Colonic mucosa (tissue), 4 donors: ENCODE results near the gene CST9. TPM values are rescaled to one million over a fixed set of nuclear protein-coding genes. Genes with fewer than 3 reads are reported as not detected.
A peak's percentile ranks its signal among the peaks of the same experiment; 100 is the strongest.
"Not testable (repeated sequence)": the region's sequence is repeated elsewhere in the genome, so short reads cannot be mapped to it uniquely, and the experiment has no call there.

Experiments
- DNase-seq: peaks from one replicate; pipeline ENCODE4 v3.0.0-alpha.2; 2020
- H3K27ac ChIP-seq: fragments of 200-600 bp; one replicate; pipeline ENCODE4 v1.8.0; 2021
- H3K27me3 ChIP-seq: fragments of 200-600 bp; one replicate; pipeline ENCODE4 v1.8.0; 2021
- H3K36me3 ChIP-seq: fragments of 200-600 bp; one replicate; pipeline ENCODE4 v1.8.0; 2021
- H3K4me1 ChIP-seq: fragments of 200-600 bp; one replicate; pipeline ENCODE4 v1.8.0; 2021; ENCODE audit warnings: mild to moderate bottlenecking
- H3K4me3 ChIP-seq: fragments of 200-600 bp; one replicate; pipeline ENCODE4 v1.8.0; 2021
- H3K9ac ChIP-seq, 2 donors: one replicate each; pipeline ENCODE4 v1.7.0; 2013; ENCODE audit warnings: control low read depth in 2 of 2, low read depth in 2 of 2, low read length in 2 of 2
- H3K9me3 ChIP-seq: fragments of 200-600 bp; one replicate; pipeline ENCODE4 v1.8.0; 2021
- CTCF ChIP-seq: fragments of 200-600 bp; IDR thresholded peaks from one replicate; pipeline ENCODE4 v1.8.0; 2022; ENCODE audit warnings: antibody characterized with exemption, mild to moderate bottlenecking
- intact Hi-C: fragments of 100-400 bp; cut with DNase I; formaldehyde crosslinking; loops from one replicate; pipeline ENCODE4 v1.14.1; 2022
- total RNA-seq, 2 donors: library from RNA; stranded (reverse); fragmentation: NEBNext Ultra II Directional in 1 of 2; extraction: Animal tissue kit (Norgen Biotek cat#: 25700) in 1 of 2; gene quantifications; one replicate each; pipeline ENCODE4 v1.2.1, GENCODE V29; 2021
- donor health status: healthy.
- donor health status: DM: no; HTN: no; CAD: no.
- donor health status: DM: no; HTN: no; CAD: no.

CST9 gene
- total RNA-seq, 2 donors from 2014 or later, result not detected

GRCh38 chr20:23637282-23638221 lies 31.8 kb upstream of the CST9 start, which contains the start of gene CST3:
Gene CST3, minus strand, starts transcription at chr20:23637955. Its CDS starts 93 bp downstream, at chr20:23637862.
- no peaks in the 10 kb centered on the region for H3K9me3 ChIP-seq
- peak within 1 kb of the TSS; percentile 95 for H3K4me3 ChIP-seq
- no peak for TF ChIP-seq CTCF
- peak within 1 kb of the TSS; percentile 96 for H3K27ac ChIP-seq
- no peaks in the 10 kb centered on the region for H3K36me3 ChIP-seq
- peak within 1 kb of the TSS; percentile 85 to 92 for H3K9ac ChIP-seq
- intact Hi-C loops, result no loop called here
- no peaks in the 10 kb centered on the region for H3K27me3 ChIP-seq
- DNase-seq, result peak; percentile 94
- peaks cover 5% of the 10 kb centered on the region for H3K4me1 ChIP-seq

GRCh38 chr20:23636908-23637281 lies 31.2 kb upstream of the CST9 start:
- Histone ChIP-seq H3K4me1 (peaks cover 5% of the 10 kb centered on the region), H3K9me3 (no peaks in the 10 kb centered on the region), H3K4me3 (peak overlapping the region; percentile 95), H3K9ac (peak overlapping the region; percentile 85 to 92), H3K36me3 (no peaks in the 10 kb centered on the region), H3K27ac (peak overlapping the region; percentile 96), H3K27me3 (no peaks in the 10 kb centered on the region)
- no peak for DNase-seq
- intact Hi-C loops, result no loop called here
- no peak for TF ChIP-seq CTCF

DNA sequence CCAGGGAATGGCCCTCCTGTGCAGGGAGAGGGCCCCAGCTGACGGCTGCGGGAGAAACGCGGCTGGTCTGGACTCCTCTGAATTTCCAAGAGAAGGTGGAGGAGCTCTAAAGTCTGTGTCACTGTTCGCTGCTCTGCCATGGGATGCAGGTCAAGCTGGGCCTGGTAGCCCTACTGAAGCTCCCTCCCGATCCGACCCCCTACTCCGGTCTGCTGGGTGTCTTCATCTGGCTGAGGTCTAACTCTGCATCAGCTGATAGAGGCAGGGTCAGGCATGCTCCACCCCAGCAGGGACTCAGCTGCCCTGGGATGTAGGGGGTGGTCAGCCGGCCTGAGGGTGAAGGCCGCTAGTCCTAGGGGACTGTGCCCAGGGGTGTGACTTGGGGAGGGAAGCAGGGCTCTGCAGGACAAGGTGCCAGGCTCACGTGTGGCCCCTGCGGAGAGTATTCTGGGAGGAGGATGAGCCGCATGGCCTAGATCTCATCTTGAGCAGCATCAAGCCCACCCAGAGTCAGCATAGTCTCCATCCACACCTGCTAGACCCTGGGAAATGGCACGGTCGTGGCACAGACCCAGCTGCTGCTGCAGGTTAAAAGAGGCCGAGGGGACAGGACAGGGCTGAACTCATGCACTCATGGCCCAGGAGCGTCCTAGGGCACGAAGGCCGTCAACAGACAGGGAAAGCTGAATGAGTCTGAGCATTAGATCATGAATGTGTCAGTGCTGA lies 30.6 kb upstream of the CST9 start:
- H3K27ac ChIP-seq, result peak overlapping the region; percentile 96
- H3K9me3 ChIP-seq, result no peaks in the 10 kb centered on the region
- peak overlapping the region; percentile 85 to 92 for H3K9ac ChIP-seq
- H3K4me3 ChIP-seq, result peak overlapping the region; percentile 95
- intact Hi-C loops, result no loop called here
- H3K4me1 ChIP-seq, result peaks cover 5% of the 10 kb centered on the region
- H3K36me3 ChIP-seq, result no peaks in the 10 kb centered on the region
- DNase-seq, result no peak
- TF ChIP-seq CTCF, result no peak
- no peaks in the 10 kb centered on the region for H3K27me3 ChIP-seq

DNA sequence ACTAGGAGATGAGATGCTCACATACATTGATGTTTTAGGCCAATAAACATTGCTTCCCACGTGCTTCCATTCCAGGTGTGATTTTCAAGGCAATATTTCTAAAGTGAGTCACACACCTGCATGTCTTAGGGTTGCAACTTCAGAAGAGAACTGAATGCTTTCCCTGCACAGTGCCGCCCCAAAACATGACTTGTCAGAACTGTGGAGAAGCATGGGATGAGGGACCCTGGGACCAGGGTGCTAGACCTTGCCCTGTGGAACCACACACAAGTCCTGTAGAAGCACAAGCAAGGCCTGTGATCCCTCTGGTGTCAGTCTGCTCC lies 30.0 kb upstream of the CST9 start:
- H3K9ac ChIP-seq, H3K36me3 ChIP-seq, H3K9me3 ChIP-seq, H3K27me3 ChIP-seq, DNase-seq, H3K27ac ChIP-seq, H3K4me1 ChIP-seq, intact Hi-C loops, H3K4me3 ChIP-seq: not testable (repeated sequence)

DNA sequence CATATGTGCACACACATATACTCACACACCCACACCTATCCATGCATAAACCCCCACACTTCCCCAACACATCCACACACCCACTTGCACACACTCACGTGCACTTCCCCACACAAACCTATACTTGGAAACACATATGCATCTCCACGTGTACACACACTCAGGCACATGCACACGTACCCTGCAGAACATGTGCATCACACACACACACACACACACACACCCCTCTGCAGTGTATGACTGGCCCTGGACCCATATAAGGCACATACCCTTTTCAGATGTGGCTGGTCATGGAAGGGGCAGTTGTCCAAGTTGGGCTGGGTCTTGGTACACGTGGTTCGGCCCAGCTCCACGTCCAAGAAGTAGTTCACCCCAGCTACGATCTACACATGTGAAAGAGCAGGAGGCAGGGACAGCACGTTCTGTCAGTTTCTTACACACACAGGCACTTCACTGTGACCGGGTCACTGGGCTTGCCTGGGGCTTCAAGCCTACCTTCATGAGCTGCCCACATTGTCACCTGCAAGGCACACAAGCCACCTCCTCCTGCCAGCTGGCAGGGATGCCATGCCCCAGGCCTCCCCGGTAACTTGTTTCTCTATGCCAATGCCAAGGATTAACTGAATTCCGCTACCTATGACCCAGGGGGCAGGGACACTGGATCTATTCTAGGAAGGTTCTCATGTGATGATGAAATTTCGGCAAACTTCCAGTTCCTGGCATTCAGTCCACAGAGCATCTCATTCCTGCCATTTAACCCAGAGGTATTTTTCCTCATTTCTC lies 29.5 kb upstream of the CST9 start:
- no peak for TF ChIP-seq CTCF
- Histone ChIP-seq H3K27me3 (no peaks in the 10 kb centered on the region), H3K9ac (no peak overlapping the region), H3K36me3 (no peaks in the 10 kb centered on the region), H3K9me3 (no peaks in the 10 kb centered on the region), H3K27ac (no peak overlapping the region), H3K4me3 (no peak overlapping the region), H3K4me1 (peaks cover 5% of the 10 kb centered on the region)
- no peak for DNase-seq
- intact Hi-C loops, result no loop called here
